Ovary (tissue), 3 donors: Measurements from ENCODE around the gene MOB3B.

Experiments used
- CTCF ChIP-seq, 3 donors: fragments of 450-650 bp in 2 of 3; fragments of 200-600 bp in 1 of 3; IDR thresholded peaks; one replicate each; pipeline versions ENCODE4 v1.5.1 to v1.8.0; 2016 to 2022; ENCODE audit warnings: antibody characterized with exemption in 3 of 3, mild to moderate bottlenecking in 1 of 3
- POLR2A ChIP-seq: fragments of 450-650 bp; IDR thresholded peaks from one replicate; pipeline ENCODE4 v1.6.1; 2017; ENCODE audit warnings: antibody characterized with exemption, mild to moderate bottlenecking, moderate library complexity
- donor health status: DM: no; HTN: no; CAD: no.

- TF ChIP-seq CTCF (IDR thresholded peaks at IDR 0.05) (no peak), POLR2A (no peak)
Observed at GRCh38 chr9:27518809-27519208, 10.8 kb downstream of the MOB3B start.
